HEK293 (cell line): Measurements from ENCODE around the gene KRT6A.

Source experiments
- CTCF ChIA-PET: fragments of 350-600 bp; formaldehyde crosslinking; extraction: SDS; loops from one replicate; lab custom pipeline; 2021; ENCODE audit warnings: antibody characterized with exemption; lab: Yijun Ruan, JAX
- POLR2A ChIA-PET: fragments of 300-600 bp; formaldehyde crosslinking; extraction: SDS; loops from one replicate; lab custom pipeline; 2020; ENCODE audit warnings: antibody characterized with exemption, inconsistent platforms; lab: Yijun Ruan, JAX
- H3K27ac ChIP-seq: fragments of 200-500 bp; sonication (Bioruptor generic); 2 replicates; pipeline ENCODE4 v1.5.1; 2014; ENCODE audit warnings: low read depth, low read length, control low read depth, inconsistent platforms; ENCODE audit errors: extremely low read depth
- H3K36me3 ChIP-seq, 2 experiments: fragments of 200-500 bp in 1 of 2; sonication (Bioruptor generic) in 1 of 2; 1 replicate in 1 of 2; 2 replicates in 1 of 2; pipeline ENCODE4 v1.5.1; 2014 to 2017; ENCODE audit warnings: inconsistent platforms in 2 of 2, low read length in 2 of 2; ENCODE audit not compliant: control insufficient read depth in 2 of 2, insufficient read depth in 1 of 2
- H3K4me1 ChIP-seq: fragments of 200-500 bp; sonication (Bioruptor generic); 2 replicates; pipeline ENCODE4 v1.5.1; 2014; ENCODE audit warnings: mild to moderate bottlenecking, low read length, inconsistent platforms; ENCODE audit not compliant: control insufficient read depth, insufficient read depth
- H3K4me3 ChIP-seq: 2 replicates; pipeline ENCODE4 v1.5.1; 2011; ENCODE audit warnings: low read depth, mild to moderate bottlenecking, control low read depth, low read length, moderate library complexity
- H3K9me3 ChIP-seq: fragments of 200-500 bp; sonication (Bioruptor generic); 2 replicates; pipeline ENCODE4 v1.5.1; 2014; ENCODE audit warnings: low read depth, low read length, inconsistent platforms; ENCODE audit not compliant: control insufficient read depth, insufficient read depth
- HOXA7 ChIP-seq: sonication (generic); formaldehyde crosslinking; IDR thresholded peaks from 2 replicates; pipeline ENCODE4 v1.8.1; 2022; ENCODE audit warnings: missing genetic modification reagents, borderline replicate concordance
- SCRT1 ChIP-seq: fragments of 450-650 bp; formaldehyde crosslinking; IDR thresholded peaks from 2 replicates; pipeline ENCODE4 v1.5.1; 2016; ENCODE audit warnings: missing biosample characterization, missing genetic modification characterization, borderline replicate concordance
- TRIM28 ChIP-seq: IDR thresholded peaks from 2 replicates; pipeline ENCODE4 v1.6.1; 2011; ENCODE audit warnings: low read length, control low read depth, borderline replicate concordance
- ZBTB8A ChIP-seq: fragments of 450-650 bp; formaldehyde crosslinking; IDR thresholded peaks from 2 replicates; pipeline ENCODE4 v1.5.1; 2016; ENCODE audit warnings: missing biosample characterization, missing genetic modification characterization
- ZNF133 ChIP-seq: fragments of 450-650 bp; formaldehyde crosslinking; IDR thresholded peaks from 2 replicates; pipeline ENCODE4 v1.5.1; 2016; ENCODE audit warnings: missing biosample characterization, missing genetic modification characterization
- ZNF175 ChIP-seq: fragments of 450-650 bp; formaldehyde crosslinking; IDR thresholded peaks from 2 replicates; pipeline ENCODE4 v1.5.1; 2016; ENCODE audit warnings: missing biosample characterization, missing genetic modification characterization
- ZNF214 ChIP-seq: fragments of 450-650 bp; formaldehyde crosslinking; IDR thresholded peaks from 2 replicates; pipeline ENCODE4 v1.5.1; 2017; ENCODE audit warnings: missing biosample characterization, mild to moderate bottlenecking, missing genetic modification characterization, borderline replicate concordance
- ZNF248 ChIP-seq: fragments of 450-650 bp; formaldehyde crosslinking; IDR thresholded peaks from 2 replicates; pipeline ENCODE4 v1.5.1; 2017; ENCODE audit warnings: missing biosample characterization, missing genetic modification characterization
- ZNF366 ChIP-seq: fragments of 450-650 bp; formaldehyde crosslinking; conservative IDR thresholded peaks from 2 replicates; pipeline ENCODE4 v1.5.1; 2016; ENCODE audit warnings: missing biosample characterization, missing genetic modification characterization
- ZNF37A ChIP-seq: fragments of 450-650 bp; IDR thresholded peaks from 2 replicates; pipeline ENCODE4 v1.5.1; 2018; ENCODE audit warnings: missing biosample characterization, missing genetic modification characterization
- ZNF433 ChIP-seq: fragments of 450-650 bp; formaldehyde crosslinking; IDR thresholded peaks from 2 replicates; pipeline ENCODE4 v1.5.1; 2016; ENCODE audit warnings: missing biosample characterization, missing genetic modification characterization, low read depth
- ZNF530 ChIP-seq: fragments of 450-650 bp; formaldehyde crosslinking; IDR thresholded peaks from 2 replicates; pipeline ENCODE4 v1.5.1; 2016; ENCODE audit warnings: low read depth, missing biosample characterization, missing genetic modification characterization
- ZNF585B ChIP-seq: fragments of 450-650 bp; formaldehyde crosslinking; IDR thresholded peaks from 2 replicates; pipeline ENCODE4 v1.5.1; 2016; ENCODE audit warnings: missing biosample characterization, missing genetic modification characterization
- ZNF621 ChIP-seq: fragments of 450-650 bp; formaldehyde crosslinking; IDR thresholded peaks from 2 replicates; pipeline ENCODE4 v1.5.1; 2017; ENCODE audit warnings: missing biosample characterization, missing genetic modification characterization
- ZNF701 ChIP-seq: fragments of 450-650 bp; formaldehyde crosslinking; IDR thresholded peaks from 2 replicates; pipeline ENCODE4 v1.5.1; 2016; ENCODE audit warnings: missing biosample characterization, missing genetic modification characterization
- ZXDB ChIP-seq: fragments of 450-650 bp; formaldehyde crosslinking; IDR thresholded peaks from 2 replicates; pipeline ENCODE4 v1.5.1; 2016; ENCODE audit warnings: missing biosample characterization, missing genetic modification characterization
- TF ChIP-seq, protein P1 (sequence below): fragments of 450-650 bp; formaldehyde crosslinking; IDR thresholded peaks from 2 replicates; pipeline ENCODE4 v1.5.1; 2016; ENCODE audit warnings: missing biosample characterization, missing genetic modification characterization
- TF ChIP-seq, protein P2 (sequence below): fragments of 450-650 bp; formaldehyde crosslinking; IDR thresholded peaks from 2 replicates; pipeline ENCODE4 v1.5.1; 2017; ENCODE audit warnings: missing biosample characterization, missing genetic modification characterization
- TF ChIP-seq, protein P3 (sequence below): fragments of 450-650 bp; IDR thresholded peaks from 2 replicates; pipeline ENCODE4 v1.5.1; 2018; ENCODE audit warnings: missing biosample characterization, missing genetic modification characterization
- TF ChIP-seq, protein P4 (sequence below): fragments of 450-650 bp; formaldehyde crosslinking; IDR thresholded peaks from 2 replicates; pipeline ENCODE4 v1.5.1; 2016; ENCODE audit warnings: missing biosample characterization, missing genetic modification characterization
- TF ChIP-seq, protein P5 (sequence below): fragments of 450-650 bp; formaldehyde crosslinking; IDR thresholded peaks from 2 replicates; pipeline ENCODE4 v1.5.1; 2016; ENCODE audit warnings: missing biosample characterization, missing genetic modification characterization

The KRT6A gene

DNA sequence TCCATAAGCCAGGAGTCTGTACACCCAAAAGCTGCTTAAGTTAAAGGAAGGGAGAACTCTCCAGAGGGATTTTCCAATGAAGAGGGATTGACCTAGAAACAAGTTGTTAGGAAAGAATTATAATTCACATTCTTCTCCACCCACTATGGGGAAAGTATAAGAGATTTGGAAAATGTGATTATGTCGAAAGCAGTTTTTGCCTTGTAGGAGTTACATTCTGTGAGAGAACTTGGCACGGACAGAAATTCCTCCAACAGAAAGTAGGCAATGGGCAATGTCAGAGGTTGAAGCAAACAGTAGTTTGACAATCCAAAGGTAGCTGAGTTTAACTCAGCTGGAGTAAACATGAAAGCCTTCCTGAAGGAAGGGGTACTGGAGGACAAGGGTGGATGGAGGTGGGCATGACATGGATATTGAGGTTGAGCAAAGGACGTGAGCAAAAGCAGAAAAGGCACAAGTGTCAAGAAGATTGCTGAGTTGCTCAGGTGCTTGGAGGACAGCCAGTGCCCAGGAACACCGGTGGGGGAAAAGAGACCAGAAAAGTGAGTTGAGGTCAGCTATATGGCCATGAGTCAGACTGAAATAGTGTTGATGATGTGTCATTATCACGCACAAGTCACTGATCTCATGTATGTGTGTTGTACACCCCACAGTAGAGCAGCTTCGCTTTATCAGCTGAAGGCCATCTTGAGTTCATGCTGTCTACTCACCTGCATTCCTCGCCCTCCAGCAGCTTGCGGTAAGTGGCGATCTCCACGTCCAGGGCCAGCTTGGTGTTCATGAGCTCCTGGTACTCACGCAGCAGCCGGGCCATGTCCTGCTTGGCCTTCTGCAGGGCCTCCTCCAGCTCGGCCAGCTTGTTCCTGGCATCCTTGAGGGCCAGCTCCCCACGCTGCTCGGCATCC lies 23.1 kb upstream of the KRT6A start:
- H3K4me1 ChIP-seq = no peaks in the 10 kb centered on the region
- H3K4me3 ChIP-seq = no peak overlapping the region
- ChIA-PET CTCF (interaction anchor here (0.9 to 2.0 kb wide), 6 partner anchors 9 to 363 kb away, joined by 3 to 5 read pairs (median 4); no protein-coding TSS in a partner anchor), POLR2A (no interaction called here)
- H3K27ac ChIP-seq = no peak overlapping the region
- TF ChIP-seq, protein P1, sequence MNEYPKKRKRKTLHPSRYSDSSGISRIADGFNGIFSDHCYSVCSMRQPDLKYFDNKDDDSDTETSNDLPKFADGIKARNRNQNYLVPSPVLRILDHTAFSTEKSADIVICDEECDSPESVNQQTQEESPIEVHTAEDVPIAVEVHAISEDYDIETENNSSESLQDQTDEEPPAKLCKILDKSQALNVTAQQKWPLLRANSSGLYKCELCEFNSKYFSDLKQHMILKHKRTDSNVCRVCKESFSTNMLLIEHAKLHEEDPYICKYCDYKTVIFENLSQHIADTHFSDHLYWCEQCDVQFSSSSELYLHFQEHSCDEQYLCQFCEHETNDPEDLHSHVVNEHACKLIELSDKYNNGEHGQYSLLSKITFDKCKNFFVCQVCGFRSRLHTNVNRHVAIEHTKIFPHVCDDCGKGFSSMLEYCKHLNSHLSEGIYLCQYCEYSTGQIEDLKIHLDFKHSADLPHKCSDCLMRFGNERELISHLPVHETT (tag by site-specific recombination) = no peak
- no peak for TF ChIP-seq ZNF366
- TF ChIP-seq TRIM28 = no peak
- peak; percentile 53; the same call in 1 of the 2 replicates for TF ChIP-seq ZNF133
- TF ChIP-seq, protein P2, sequence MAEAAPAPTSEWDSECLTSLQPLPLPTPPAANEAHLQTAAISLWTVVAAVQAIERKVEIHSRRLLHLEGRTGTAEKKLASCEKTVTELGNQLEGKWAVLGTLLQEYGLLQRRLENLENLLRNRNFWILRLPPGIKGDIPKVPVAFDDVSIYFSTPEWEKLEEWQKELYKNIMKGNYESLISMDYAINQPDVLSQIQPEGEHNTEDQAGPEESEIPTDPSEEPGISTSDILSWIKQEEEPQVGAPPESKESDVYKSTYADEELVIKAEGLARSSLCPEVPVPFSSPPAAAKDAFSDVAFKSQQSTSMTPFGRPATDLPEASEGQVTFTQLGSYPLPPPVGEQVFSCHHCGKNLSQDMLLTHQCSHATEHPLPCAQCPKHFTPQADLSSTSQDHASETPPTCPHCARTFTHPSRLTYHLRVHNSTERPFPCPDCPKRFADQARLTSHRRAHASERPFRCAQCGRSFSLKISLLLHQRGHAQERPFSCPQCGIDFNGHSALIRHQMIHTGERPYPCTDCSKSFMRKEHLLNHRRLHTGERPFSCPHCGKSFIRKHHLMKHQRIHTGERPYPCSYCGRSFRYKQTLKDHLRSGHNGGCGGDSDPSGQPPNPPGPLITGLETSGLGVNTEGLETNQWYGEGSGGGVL (tag by site-specific recombination) = peak; percentile 72
- TF ChIP-seq, all 188 proteins: peak for 2
- Histone ChIP-seq H3K9me3 (peaks cover 2% of the 10 kb centered on the region; the same call in 1 of the 2 replicates), H3K36me3 (no peaks in the 10 kb centered on the region)

DNA sequence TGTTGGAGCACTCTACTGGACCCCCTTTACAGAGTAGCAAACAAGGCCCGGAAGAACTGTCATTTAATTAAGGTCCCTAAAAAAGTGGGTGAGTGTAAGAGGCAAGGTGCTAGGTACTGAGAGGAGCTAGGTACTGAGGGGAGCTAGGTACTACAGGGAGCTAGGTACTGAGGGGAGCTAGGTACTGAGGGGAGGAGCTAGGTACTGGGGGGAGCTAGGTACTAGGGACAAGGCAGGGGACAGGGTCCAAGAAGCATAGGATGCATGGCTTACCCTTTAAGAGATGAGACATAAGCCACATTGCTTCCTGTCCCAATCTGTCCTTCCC lies 22.2 kb upstream of the KRT6A start:
- ChIA-PET POLR2A (no interaction called here), CTCF (interaction anchor here (0.5 to 1.0 kb wide), 3 partner anchors 8 to 466 kb away, joined by 3 to 5 read pairs (median 5); no protein-coding TSS in a partner anchor)
- Histone ChIP-seq H3K9me3 (peaks cover 2% of the 10 kb centered on the region; the same call in 1 of the 2 replicates), H3K4me1 (no peaks in the 10 kb centered on the region), H3K36me3 (no peaks in the 10 kb centered on the region), H3K4me3 (no peak overlapping the region), H3K27ac (no peak overlapping the region)
- TF ChIP-seq, protein P3, sequence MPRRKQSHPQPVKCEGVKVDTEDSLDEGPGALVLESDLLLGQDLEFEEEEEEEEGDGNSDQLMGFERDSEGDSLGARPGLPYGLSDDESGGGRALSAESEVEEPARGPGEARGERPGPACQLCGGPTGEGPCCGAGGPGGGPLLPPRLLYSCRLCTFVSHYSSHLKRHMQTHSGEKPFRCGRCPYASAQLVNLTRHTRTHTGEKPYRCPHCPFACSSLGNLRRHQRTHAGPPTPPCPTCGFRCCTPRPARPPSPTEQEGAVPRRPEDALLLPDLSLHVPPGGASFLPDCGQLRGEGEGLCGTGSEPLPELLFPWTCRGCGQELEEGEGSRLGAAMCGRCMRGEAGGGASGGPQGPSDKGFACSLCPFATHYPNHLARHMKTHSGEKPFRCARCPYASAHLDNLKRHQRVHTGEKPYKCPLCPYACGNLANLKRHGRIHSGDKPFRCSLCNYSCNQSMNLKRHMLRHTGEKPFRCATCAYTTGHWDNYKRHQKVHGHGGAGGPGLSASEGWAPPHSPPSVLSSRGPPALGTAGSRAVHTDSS = no peak
- no peak for TF ChIP-seq ZNF621 (tag by site-specific recombination)
- TF ChIP-seq ZNF37A (tag by site-specific recombination) = no peak
- TF ChIP-seq ZNF530 (tag by site-specific recombination) = no peak
- TF ChIP-seq, protein P4, sequence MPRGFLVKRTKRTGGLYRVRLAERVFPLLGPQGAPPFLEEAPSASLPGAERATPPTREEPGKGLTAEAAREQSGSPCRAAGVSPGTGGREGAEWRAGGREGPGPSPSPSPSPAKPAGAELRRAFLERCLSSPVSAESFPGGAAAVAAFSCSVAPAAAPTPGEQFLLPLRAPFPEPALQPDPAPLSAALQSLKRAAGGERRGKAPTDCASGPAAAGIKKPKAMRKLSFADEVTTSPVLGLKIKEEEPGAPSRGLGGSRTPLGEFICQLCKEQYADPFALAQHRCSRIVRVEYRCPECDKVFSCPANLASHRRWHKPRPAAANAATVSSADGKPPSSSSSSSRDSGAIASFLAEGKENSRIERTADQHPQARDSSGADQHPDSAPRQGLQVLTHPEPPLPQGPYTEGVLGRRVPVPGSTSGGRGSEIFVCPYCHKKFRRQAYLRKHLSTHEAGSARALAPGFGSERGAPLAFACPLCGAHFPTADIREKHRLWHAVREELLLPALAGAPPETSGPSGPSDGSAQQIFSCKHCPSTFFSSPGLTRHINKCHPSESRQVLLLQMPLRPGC (tag by site-specific recombination) = no peak
- TF ChIP-seq, protein P5, sequence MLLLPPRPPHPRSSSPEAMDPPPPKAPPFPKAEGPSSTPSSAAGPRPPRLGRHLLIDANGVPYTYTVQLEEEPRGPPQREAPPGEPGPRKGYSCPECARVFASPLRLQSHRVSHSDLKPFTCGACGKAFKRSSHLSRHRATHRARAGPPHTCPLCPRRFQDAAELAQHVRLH = no peak
- no peak for TF ChIP-seq ZNF585B
- TF ChIP-seq ZNF433 (tag by site-specific recombination) = no peak
- TF ChIP-seq ZNF214 (tag by site-specific recombination) = no peak
- no peak for TF ChIP-seq ZNF175 (tag by site-specific recombination)
- no peak for TF ChIP-seq HOXA7 (CRISPR knock-in tag)
- no peak for TF ChIP-seq ZBTB8A
- no peak for TF ChIP-seq ZNF701
- no peak for TF ChIP-seq ZNF248 (tag by site-specific recombination)
- no peak for TF ChIP-seq ZXDB (tag by site-specific recombination)
- no peak for TF ChIP-seq SCRT1 (tag by site-specific recombination)
